ENCODE results near the gene OTUB2. TPM values are rescaled to one million over a fixed set of nuclear protein-coding genes. Genes with fewer than 3 reads are reported as not detected.
A peak's percentile ranks its signal among the peaks of the same experiment; 100 is the strongest.

The OTUB2 gene
- total and polyA plus RNA-seq, 10 donors = 0.07 to 1.1 (median 0.43) TPM

DNA sequence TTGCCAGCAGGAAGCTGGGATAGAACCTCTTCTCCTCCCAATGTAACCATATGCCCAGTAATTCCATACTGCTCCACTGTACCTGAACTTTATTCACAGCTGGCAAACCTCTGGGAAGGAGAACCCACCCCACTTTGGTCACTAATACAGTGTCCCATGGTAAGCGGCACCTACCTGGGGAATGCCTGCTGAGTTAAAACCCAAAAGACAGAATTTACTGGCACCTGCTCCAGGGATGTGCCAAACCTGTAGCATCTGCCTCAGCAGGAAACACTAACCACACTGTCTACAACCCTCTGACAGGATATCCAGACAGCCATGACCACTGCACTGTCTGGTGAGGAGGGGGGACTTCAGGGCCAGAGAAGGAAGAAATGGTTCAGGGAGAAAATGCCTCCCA lies 28.3 kb downstream of the OTUB2 start:
- Histone ChIP-seq H3K27ac (no peak overlapping the region), H3K4me3 (no peak overlapping the region), H3K36me3 (peaks cover 6 to 100% (median 97%) of the 10 kb centered on the region in 6 donors), H3K27me3 (replicated peaks in 1 of 7) (no peaks in the 10 kb centered on the region), H3K9me3 (no peaks in the 10 kb centered on the region), H3K4me1 (peaks cover 16 to 84% (median 46%) of the 10 kb centered on the region in 6 donors)
- DNase-seq = peak; percentile 27
- WGBS, 5 donors = 94 to 100% (median 98%) methylated on average over 1 of the region's 1 CpG
- intact Hi-C loops (cut with DNase I; ENCODE audit: low total_unique reads) = no loop called here
- TF ChIP-seq CTCF (IDR thresholded peaks at IDR 0.05 in 8 of 11, conservative IDR thresholded peaks at IDR 0.05 in 3 of 11) = no peak
- TF ChIP-seq POLR2A (IDR thresholded peaks at IDR 0.05) = no peak
- no peak for TF ChIP-seq POLR2AphosphoS5 (IDR thresholded peaks at IDR 0.05)

GRCh38 chr14:94054936-94055335 lies 28.8 kb downstream of the OTUB2 start:
- WGBS, 5 donors = 92 to 100% (median 94%) methylated on average over 7 of the region's 7 CpGs
- Histone ChIP-seq H3K27me3 (replicated peaks in 1 of 7) (no peaks in the 10 kb centered on the region), H3K36me3 (peaks cover 5 to 100% (median 97%) of the 10 kb centered on the region in 6 donors), H3K4me1 (peaks cover 21 to 89% (median 47%) of the 10 kb centered on the region in 6 donors), H3K9me3 (no peaks in the 10 kb centered on the region), H3K4me3 (no peak overlapping the region), H3K27ac (no peak overlapping the region)
- TF ChIP-seq CTCF (IDR thresholded peaks at IDR 0.05 in 8 of 11, conservative IDR thresholded peaks at IDR 0.05 in 3 of 11) (no peak), POLR2A (IDR thresholded peaks at IDR 0.05) (no peak), POLR2AphosphoS5 (IDR thresholded peaks at IDR 0.05) (no peak)
- intact Hi-C loops (cut with DNase I; ENCODE audit: low total_unique reads) = no loop called here
- DNase-seq = peak; percentile 30

- TF ChIP-seq POLR2A (IDR thresholded peaks at IDR 0.05) (no peak), POLR2AphosphoS5 (IDR thresholded peaks at IDR 0.05) (no peak), CTCF (IDR thresholded peaks at IDR 0.05 in 8 of 11, conservative IDR thresholded peaks at IDR 0.05 in 3 of 11) (no peak)
- WGBS, 5 donors = 69 to 77% (median 73%) methylated on average over 6 of the region's 6 CpGs
- H3K4me3 ChIP-seq = no peak overlapping the region
- peak overlapping the region in 7 of 8 donors; percentile 29 to 66 (median 51) for H3K27ac ChIP-seq
- intact Hi-C loops (cut with DNase I; ENCODE audit: low total_unique reads) = no loop called here
- no peaks in the 10 kb centered on the region for H3K9me3 ChIP-seq
- peaks cover 25 to 88% (median 48%) of the 10 kb centered on the region in 6 donors for H3K4me1 ChIP-seq
- H3K27me3 ChIP-seq (replicated peaks in 1 of 7) = no peaks in the 10 kb centered on the region
- peak; percentile 21 for DNase-seq
- H3K36me3 ChIP-seq = peaks cover 2 to 100% (median 97%) of the 10 kb centered on the region in 6 donors
These were observed 30.6 kb downstream of the OTUB2 start for GRCh38 chr14:94056579-94057308.

- H3K36me3 ChIP-seq = peaks cover 2 to 100% (median 93%) of the 10 kb centered on the region in 6 donors
- no peak for DNase-seq
- peaks cover 25 to 88% (median 47%) of the 10 kb centered on the region in 6 donors for H3K4me1 ChIP-seq
- H3K9me3 ChIP-seq = no peaks in the 10 kb centered on the region
- H3K4me3 ChIP-seq = no peak overlapping the region
- TF ChIP-seq POLR2AphosphoS5 (IDR thresholded peaks at IDR 0.05) (no peak), POLR2A (IDR thresholded peaks at IDR 0.05) (no peak), CTCF (IDR thresholded peaks at IDR 0.05 in 8 of 11, conservative IDR thresholded peaks at IDR 0.05 in 3 of 11) (no peak)
- peak overlapping the region in 6 of 8 donors; percentile 13 to 66 (median 38) for H3K27ac ChIP-seq
- intact Hi-C loops (cut with DNase I; ENCODE audit: low total_unique reads) = no loop called here
- H3K27me3 ChIP-seq (replicated peaks in 1 of 7) = no peaks in the 10 kb centered on the region
- WGBS, 5 donors = 75 to 84% (median 84%) methylated on average over 1 of the region's 1 CpG
These were observed 32.1 kb downstream of the OTUB2 start for GRCh38 chr14:94058128-94058673.
